GM13977 (cell line): ENCODE measurements around the gene LRRC4C.

Experiments used
- DNase-seq: peaks from one replicate; pipeline ENCODE4 v3.0.0; 2012; ENCODE audit warnings: low spot score
- CTCF ChIP-seq: IDR thresholded peaks from 2 replicates; pipeline ENCODE4 v1.5.1; 2012; ENCODE audit warnings: mild to moderate bottlenecking, control low read depth; ENCODE audit not compliant: insufficient read depth; ENCODE audit errors: extremely low read depth, missing control alignments
- in situ Hi-C: fragments of 300-500 bp; cut with MboI; formaldehyde crosslinking; loops from one replicate; pipeline ENCODE4 v1.12.0; 2022; ENCODE audit warnings: low sequenced_read_pairs, low pct_unique_long_range_greater_than_20kb, mixed read lengths, inconsistent platforms; ENCODE audit not compliant: unreplicated experiment

Gene LRRC4C

GRCh38 chr11:40679276-40679675 lies 780.2 kb downstream of the LRRC4C start:
- in situ Hi-C loops, result no loop called here
- DNase-seq, result no peak
- no peak for TF ChIP-seq CTCF

GRCh38 chr11:40647295-40647694 lies 812.2 kb downstream of the LRRC4C start:
- DNase-seq, result no peak
- TF ChIP-seq CTCF, result no peak
- in situ Hi-C loops, result no loop called here

DNA sequence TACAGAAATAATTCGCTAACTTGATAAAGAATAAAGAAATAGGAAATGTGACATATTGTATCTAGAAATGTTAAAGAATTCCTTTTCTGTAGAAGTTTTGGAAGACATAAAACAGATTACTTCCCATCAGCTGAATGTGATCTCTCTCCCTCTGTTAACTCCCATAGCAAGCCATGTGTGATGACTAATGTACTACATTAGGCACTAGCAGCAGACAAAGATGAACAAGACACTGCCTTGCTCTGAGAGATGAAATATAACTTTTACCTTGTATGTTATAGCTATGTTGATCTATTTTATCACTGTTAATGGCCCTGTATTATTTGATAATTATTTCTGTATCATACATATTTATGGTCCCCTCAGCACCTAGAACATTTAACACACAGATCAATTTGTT lies 817.2 kb downstream of the LRRC4C start:
- no peak for TF ChIP-seq CTCF
- no peak for DNase-seq
- in situ Hi-C loops, result no loop called here

DNA sequence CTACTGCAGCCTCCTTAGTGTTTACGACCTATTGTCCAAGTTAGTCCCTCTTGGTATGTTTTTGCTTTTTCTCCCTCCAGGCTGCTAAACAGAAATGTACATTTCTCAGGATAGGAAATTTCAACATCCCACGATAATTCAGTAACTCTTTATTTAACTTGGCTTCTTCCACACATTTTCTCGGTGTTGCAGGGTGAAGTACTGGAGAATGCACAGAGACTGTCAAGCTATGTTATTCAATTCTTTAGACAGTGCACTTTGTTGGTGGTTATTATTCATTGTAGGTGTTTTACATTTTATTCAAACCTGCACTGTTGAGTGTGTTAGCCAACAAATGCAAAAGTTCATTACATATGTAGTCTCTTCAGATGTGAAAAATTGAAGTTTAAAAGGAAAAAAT lies 839.8 kb downstream of the LRRC4C start:
- TF ChIP-seq CTCF, result no peak
- DNase-seq, result no peak
- in situ Hi-C loops, result no loop called here

GRCh38 chr11:40606800-40607199 lies 852.7 kb downstream of the LRRC4C start:
- in situ Hi-C loops, result no loop called here
- no peak for DNase-seq
- TF ChIP-seq CTCF, result no peak

DNA sequence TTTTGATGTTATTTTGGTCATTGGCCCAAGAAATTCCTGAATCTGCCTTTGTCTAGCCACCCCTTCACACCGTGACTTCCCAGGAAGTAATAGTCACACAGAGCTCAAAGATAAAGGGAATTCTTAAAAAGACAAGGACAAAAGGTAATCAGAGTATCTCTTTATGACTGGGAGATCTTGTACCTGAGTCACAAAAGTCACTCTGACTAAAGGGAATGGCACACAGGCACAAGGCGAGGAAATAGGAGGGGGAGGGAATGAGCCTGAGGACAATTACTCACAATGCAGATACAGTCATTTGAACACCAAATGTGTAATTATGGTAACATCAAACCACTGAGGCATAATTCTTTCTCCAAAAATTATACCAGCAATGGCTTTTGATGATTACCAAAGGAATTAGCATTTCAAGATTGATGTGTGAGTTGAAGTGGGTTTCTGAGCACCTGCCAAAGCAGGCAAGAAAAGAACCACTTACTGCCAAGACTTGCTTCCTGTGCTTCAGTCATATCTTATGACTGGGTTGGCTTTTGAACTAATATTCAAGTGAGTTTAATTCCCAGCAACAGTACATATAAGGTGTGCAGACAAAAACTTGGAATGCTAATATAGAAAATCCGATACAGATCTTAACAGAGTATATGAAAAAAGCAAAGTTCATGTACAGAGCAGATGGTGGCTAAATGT lies 856.4 kb downstream of the LRRC4C start:
- no peak for DNase-seq
- in situ Hi-C loops, result no loop called here
- TF ChIP-seq CTCF, result no peak

- DNase-seq, result no peak
Observed at GRCh38 chr11:40597546-40598113, 861.8 kb downstream of the LRRC4C start.

More at GRCh38 chr11:40597546-40598113, 861.8 kb downstream of the LRRC4C start:
- TF ChIP-seq CTCF, result no peak
- in situ Hi-C loops, result no loop called here
